ENCODE results near the gene FBXL4. TPM values are rescaled to one million over a fixed set of nuclear protein-coding genes. Genes with fewer than 3 reads are reported as not detected.
A peak's percentile ranks its signal among the peaks of the same experiment; 100 is the strongest.

Gene FBXL4
- polyA plus RNA-seq (2012; ENCODE audit: insufficient read length, low read depth) = 3.4 TPM

GRCh38 chr6:98947411-98948292 lies at the start of gene FBXL4:
FBXL4 (minus strand) TSS chr6:98947946; CDS start chr6:98926988, 20,958 bp downstream.
- no peak for TF ChIP-seq TAF1 (IDR thresholded peaks at IDR 0.05; ENCODE audit: borderline replicate concordance, insufficient read depth, low read length)
- peak; percentile 85 for TF ChIP-seq FOXP2 (optimal IDR thresholded peaks at IDR 0.05; ENCODE audit: borderline replicate concordance, extremely low read depth, extremely low read length, insufficient read depth)
- no peak; a peak in 1 of 4 replicates for TF ChIP-seq REST (IDR thresholded peaks at IDR 0.05; ENCODE audit: insufficient read depth in 1 of 2, low read depth in 2 of 2, low read length in 2 of 2)
- peak; percentile 75; the same call in 1 of the 2 replicates for TF ChIP-seq SIN3A (IDR thresholded peaks at IDR 0.05; ENCODE audit: borderline replicate concordance, insufficient read depth, low read length)
- peak; percentile 77 for TF ChIP-seq POLR2AphosphoS5 (IDR thresholded peaks at IDR 0.05; ENCODE audit: low read depth, low read length)

- TF ChIP-seq TAF1 (IDR thresholded peaks at IDR 0.05; ENCODE audit: borderline replicate concordance, insufficient read depth, low read length) (no peak), FOXP2 (optimal IDR thresholded peaks at IDR 0.05; ENCODE audit: borderline replicate concordance, extremely low read depth, extremely low read length, insufficient read depth) (no peak), REST (IDR thresholded peaks at IDR 0.05; ENCODE audit: insufficient read depth in 1 of 2, low read depth in 2 of 2, low read length in 2 of 2) (no peak), SIN3A (IDR thresholded peaks at IDR 0.05; ENCODE audit: borderline replicate concordance, insufficient read depth, low read length) (no peak), POLR2AphosphoS5 (IDR thresholded peaks at IDR 0.05; ENCODE audit: low read depth, low read length) (no peak)
Observed at GRCh38 chr6:98995116-98995515, 47.4 kb upstream of the FBXL4 start.

- TF ChIP-seq TAF1 (IDR thresholded peaks at IDR 0.05; ENCODE audit: borderline replicate concordance, insufficient read depth, low read length) (no peak), SIN3A (IDR thresholded peaks at IDR 0.05; ENCODE audit: borderline replicate concordance, insufficient read depth, low read length) (no peak), FOXP2 (optimal IDR thresholded peaks at IDR 0.05; ENCODE audit: borderline replicate concordance, extremely low read depth, extremely low read length, insufficient read depth) (no peak), POLR2AphosphoS5 (IDR thresholded peaks at IDR 0.05; ENCODE audit: low read depth, low read length) (no peak), REST (IDR thresholded peaks at IDR 0.05; ENCODE audit: insufficient read depth in 1 of 2, low read depth in 2 of 2, low read length in 2 of 2) (no peak)
Observed at GRCh38 chr6:98992535-98992934, 44.8 kb upstream of the FBXL4 start.

- no peak for TF ChIP-seq SIN3A (IDR thresholded peaks at IDR 0.05; ENCODE audit: borderline replicate concordance, insufficient read depth, low read length)
- no peak for TF ChIP-seq TAF1 (IDR thresholded peaks at IDR 0.05; ENCODE audit: borderline replicate concordance, insufficient read depth, low read length)
- no peak for TF ChIP-seq REST (IDR thresholded peaks at IDR 0.05; ENCODE audit: insufficient read depth in 1 of 2, low read depth in 2 of 2, low read length in 2 of 2)
Observed at GRCh38 chr6:98986071-98986615, 38.4 kb upstream of the FBXL4 start.

All from PFSK-1 (cell line).